Activated CD8-positive, alpha-beta memory T cell treated with anti-CD3 and anti-CD28 coated beads for 1 hour (primary cell): ENCODE data around the gene PTPN22.

Experiments
- DNase-seq, 2 donors: peaks; one replicate each; pipeline ENCODE4 v3.0.0-alpha.2; 2020; ENCODE audit warnings: low read depth in 1 of 2; ENCODE audit errors: extremely low read depth in 1 of 2

PTPN22 gene

GRCh38 chr1:113765306-113766230, 105.9 kb downstream of the PTPN22 start:
- no peak for DNase-seq
